ENCODE data around the gene TBC1D9. TPM values are rescaled to one million over a fixed set of nuclear protein-coding genes. Genes with fewer than 3 reads are reported as not detected.

TBC1D9 gene
- total and polyA plus RNA-seq, 2 of the 13 experiments (the other 11 are each of a cell fraction or from before 2014, with no cell fraction given) = 11.9 to 12.2 TPM

GRCh38 chr4:140756319-140757231, at the start of gene TBC1D9 (continued):
- TF ChIP-seq ZBTB10 (CRISPR knock-in tag; IDR thresholded peaks at IDR 0.05; ENCODE audit: borderline replicate concordance) (peak; percentile 50; the same call in 1 of the 2 replicates), AKNA (CRISPR knock-in tag; IDR thresholded peaks at IDR 0.05; ENCODE audit: borderline replicate concordance) (no peak), REST (IDR thresholded peaks at IDR 0.05; ENCODE audit: borderline replicate concordance in 1 of 2, low read depth in 1 of 2, low read length in 2 of 2) (no peak), NFAT5 (CRISPR knock-in tag; IDR thresholded peaks at IDR 0.05) (peak; percentile 82), ZNF10 (CRISPR knock-in tag; IDR thresholded peaks at IDR 0.05; ENCODE audit: borderline replicate concordance, low read depth) (no peak), NBN (conservative IDR thresholded peaks at IDR 0.05) (no peak), ZNF652 (CRISPR knock-in tag; IDR thresholded peaks at IDR 0.05; ENCODE audit: borderline replicate concordance, low read depth) (no peak), IRF2 (CRISPR knock-in tag; IDR thresholded peaks at IDR 0.05) (peak; percentile 43; the same call in 1 of the 2 replicates), ZNF3 (CRISPR knock-in tag; IDR thresholded peaks at IDR 0.05) (no peak), ZNF225 (CRISPR knock-in tag; IDR thresholded peaks at IDR 0.05) (peak; percentile 97)

All from HepG2 (cell line).